Activated B cell treated with CpG ODN at 0.5 μM for 24 hours (primary cell): ENCODE measurements around the gene NCS1. TPM values are rescaled to one million over a fixed set of nuclear protein-coding genes. Genes with fewer than 3 reads are reported as not detected.

Source experiments
- ATAC-seq: fragments of 200-7000 bp; cut with Tn5 transposase; one replicate; pipeline ENCODE4 v1.10.0; 2021; ENCODE audit warnings: low read depth, mild to moderate bottlenecking, moderate library complexity
- CTCF ChIA-PET: fragments of 350-600 bp; sonication (Branson Sonifier 250); formaldehyde crosslinking; loops from one replicate; lab custom pipeline; 2021; ENCODE audit warnings: antibody characterized with exemption; lab: Charles Lee
- POLR2A ChIA-PET: fragments of 350-600 bp; sonication (Branson Sonifier 250); formaldehyde crosslinking; loops from one replicate; lab custom pipeline; 2021; ENCODE audit warnings: antibody characterized with exemption; lab: Charles Lee
- DNase-seq: peaks from one replicate; pipeline ENCODE4 v3.0.0; 2022
- H3K27ac Mint-ChIP-seq: one replicate; pipeline ENCODE4 v1.8.0; 2020; ENCODE audit warnings: mixed read lengths
- H3K27me3 Mint-ChIP-seq: one replicate; pipeline ENCODE4 v1.8.0; 2021; ENCODE audit warnings: mixed read lengths
- H3K36me3 Mint-ChIP-seq: one replicate; pipeline ENCODE4 v1.8.0; 2021; ENCODE audit warnings: low read depth, mixed read lengths
- H3K4me1 Mint-ChIP-seq: one replicate; pipeline ENCODE4 v1.8.0; 2021; ENCODE audit warnings: mixed read lengths
- H3K4me3 Mint-ChIP-seq: one replicate; pipeline ENCODE4 v1.8.0; 2020; ENCODE audit warnings: mild to moderate bottlenecking, mixed read lengths
- H3K9me3 Mint-ChIP-seq: one replicate; pipeline ENCODE4 v1.8.0; 2020; ENCODE audit warnings: mixed read lengths
- intact Hi-C: fragments of 100-400 bp; cut with micrococcal nuclease; formaldehyde crosslinking; loops from one replicate; pipeline ENCODE4 v1.15.1; 2024
- total RNA-seq: library from RNA; stranded (reverse); gene quantifications from 2 replicates; pipeline ENCODE4 v1.2.3, GENCODE V29; 2022
- TF ChIP-seq, protein P1 (sequence below): fragments of 200-600 bp; IDR thresholded peaks from one replicate; pipeline ENCODE4 v1.8.0; 2022; ENCODE audit warnings: antibody characterized with exemption, mild to moderate bottlenecking

The NCS1 gene
- total RNA-seq, 1 donor from 2014 or later, result 0.24 TPM

DNA sequence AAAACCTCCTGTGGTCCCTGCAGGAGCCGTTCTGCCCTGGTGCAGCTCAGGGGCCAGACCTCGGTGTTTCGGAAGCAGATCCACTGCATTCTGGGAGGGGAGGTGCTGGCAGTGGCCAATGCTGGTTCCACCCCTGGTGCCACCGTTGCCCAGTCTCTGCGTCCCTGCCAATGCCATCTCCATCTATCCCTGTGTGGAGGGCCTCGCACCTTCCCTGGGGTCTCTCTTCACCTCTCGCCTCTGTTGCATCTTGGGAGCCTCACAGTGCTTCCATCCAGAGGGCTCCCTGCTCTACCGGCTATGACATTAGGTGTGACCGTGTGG, 15.3 kb downstream of the NCS1 start:
- ChIA-PET CTCF (no interaction called here), POLR2A (no interaction called here)
- intact Hi-C loops, result no loop called here
- H3K27ac Mint-ChIP-seq, result no peak overlapping the region
- TF ChIP-seq, protein P1, sequence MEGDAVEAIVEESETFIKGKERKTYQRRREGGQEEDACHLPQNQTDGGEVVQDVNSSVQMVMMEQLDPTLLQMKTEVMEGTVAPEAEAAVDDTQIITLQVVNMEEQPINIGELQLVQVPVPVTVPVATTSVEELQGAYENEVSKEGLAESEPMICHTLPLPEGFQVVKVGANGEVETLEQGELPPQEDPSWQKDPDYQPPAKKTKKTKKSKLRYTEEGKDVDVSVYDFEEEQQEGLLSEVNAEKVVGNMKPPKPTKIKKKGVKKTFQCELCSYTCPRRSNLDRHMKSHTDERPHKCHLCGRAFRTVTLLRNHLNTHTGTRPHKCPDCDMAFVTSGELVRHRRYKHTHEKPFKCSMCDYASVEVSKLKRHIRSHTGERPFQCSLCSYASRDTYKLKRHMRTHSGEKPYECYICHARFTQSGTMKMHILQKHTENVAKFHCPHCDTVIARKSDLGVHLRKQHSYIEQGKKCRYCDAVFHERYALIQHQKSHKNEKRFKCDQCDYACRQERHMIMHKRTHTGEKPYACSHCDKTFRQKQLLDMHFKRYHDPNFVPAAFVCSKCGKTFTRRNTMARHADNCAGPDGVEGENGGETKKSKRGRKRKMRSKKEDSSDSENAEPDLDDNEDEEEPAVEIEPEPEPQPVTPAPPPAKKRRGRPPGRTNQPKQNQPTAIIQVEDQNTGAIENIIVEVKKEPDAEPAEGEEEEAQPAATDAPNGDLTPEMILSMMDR, result no peak
- H3K9me3 Mint-ChIP-seq, result no peaks in the 10 kb centered on the region
- peaks cover 13% of the 10 kb centered on the region for H3K27me3 Mint-ChIP-seq
- H3K4me1 Mint-ChIP-seq, result no peaks in the 10 kb centered on the region
- ATAC-seq (no peak), DNase-seq (no peak)
- no peaks in the 10 kb centered on the region for H3K36me3 Mint-ChIP-seq
- H3K4me3 Mint-ChIP-seq, result no peak overlapping the region

DNA sequence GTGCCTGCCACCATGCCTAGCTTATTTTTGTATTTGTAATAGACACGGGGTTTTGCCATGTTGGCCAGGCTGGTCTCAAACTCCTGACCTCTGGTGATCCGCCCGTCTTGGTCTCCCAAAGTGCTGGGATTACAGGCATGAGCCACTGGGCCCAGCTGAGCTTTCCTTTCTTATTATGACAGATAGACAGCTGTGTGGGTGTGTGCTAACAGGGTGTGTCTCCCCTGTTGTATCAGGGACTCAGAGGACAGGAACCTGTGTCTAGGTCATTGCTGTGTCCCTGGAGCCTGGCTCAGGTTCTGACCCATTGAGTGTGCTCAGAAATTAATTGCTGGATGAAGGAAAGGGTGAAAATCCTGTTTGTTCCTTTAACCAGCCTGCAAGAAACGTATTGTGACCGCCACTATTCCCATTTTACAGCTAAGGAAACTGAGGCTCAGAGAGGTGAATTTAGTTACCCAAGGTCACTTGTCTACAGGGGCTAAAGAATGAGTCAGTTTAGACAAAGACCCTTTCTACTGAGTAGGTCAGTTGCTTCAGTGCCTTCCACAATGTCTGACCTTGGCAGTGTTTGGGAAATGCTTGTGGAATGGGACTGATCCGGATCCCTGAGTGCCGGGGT, 16.8 kb downstream of the NCS1 start:
- Mint-ChIP-seq H3K4me1 (no peaks in the 10 kb centered on the region), H3K36me3 (no peaks in the 10 kb centered on the region), H3K9me3 (no peaks in the 10 kb centered on the region), H3K27me3 (peaks cover 22% of the 10 kb centered on the region), H3K4me3 (no peak overlapping the region), H3K27ac (no peak overlapping the region)
- TF ChIP-seq, protein P1, result no peak
- ChIA-PET POLR2A (no interaction called here), CTCF (no interaction called here)
- DNase-seq (no peak), ATAC-seq (no peak)
- intact Hi-C loops, result no loop called here

DNA sequence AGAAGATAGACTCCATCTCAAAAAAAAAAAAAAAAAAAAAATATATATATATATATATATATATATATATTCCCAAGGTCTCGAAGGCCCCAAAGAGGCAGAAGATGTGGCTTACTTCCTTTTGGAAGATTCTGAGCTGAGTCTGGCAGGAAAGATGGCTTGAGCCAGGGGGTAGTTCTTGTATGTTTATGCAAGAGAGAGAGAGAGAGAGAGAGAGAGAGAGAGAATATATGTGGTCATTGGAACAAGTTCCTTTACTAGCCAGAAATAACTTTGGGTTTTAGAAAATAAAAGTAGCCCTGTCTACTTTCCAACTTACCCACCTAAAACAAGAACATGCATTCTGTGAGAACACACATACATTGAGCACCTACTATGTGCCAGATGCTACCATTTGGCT, 17.6 kb downstream of the NCS1 start:
- intact Hi-C loops, result no loop called here
- ChIA-PET CTCF (no interaction called here), POLR2A (no interaction called here)
- no peak overlapping the region for H3K4me3 Mint-ChIP-seq
- TF ChIP-seq, protein P1, result no peak
- DNase-seq (no peak), ATAC-seq (no peak)
- no peaks in the 10 kb centered on the region for H3K36me3 Mint-ChIP-seq
- no peaks in the 10 kb centered on the region for H3K9me3 Mint-ChIP-seq
- H3K4me1 Mint-ChIP-seq, result no peaks in the 10 kb centered on the region
- H3K27ac Mint-ChIP-seq, result no peak overlapping the region
- H3K27me3 Mint-ChIP-seq, result peaks cover 30% of the 10 kb centered on the region

DNA sequence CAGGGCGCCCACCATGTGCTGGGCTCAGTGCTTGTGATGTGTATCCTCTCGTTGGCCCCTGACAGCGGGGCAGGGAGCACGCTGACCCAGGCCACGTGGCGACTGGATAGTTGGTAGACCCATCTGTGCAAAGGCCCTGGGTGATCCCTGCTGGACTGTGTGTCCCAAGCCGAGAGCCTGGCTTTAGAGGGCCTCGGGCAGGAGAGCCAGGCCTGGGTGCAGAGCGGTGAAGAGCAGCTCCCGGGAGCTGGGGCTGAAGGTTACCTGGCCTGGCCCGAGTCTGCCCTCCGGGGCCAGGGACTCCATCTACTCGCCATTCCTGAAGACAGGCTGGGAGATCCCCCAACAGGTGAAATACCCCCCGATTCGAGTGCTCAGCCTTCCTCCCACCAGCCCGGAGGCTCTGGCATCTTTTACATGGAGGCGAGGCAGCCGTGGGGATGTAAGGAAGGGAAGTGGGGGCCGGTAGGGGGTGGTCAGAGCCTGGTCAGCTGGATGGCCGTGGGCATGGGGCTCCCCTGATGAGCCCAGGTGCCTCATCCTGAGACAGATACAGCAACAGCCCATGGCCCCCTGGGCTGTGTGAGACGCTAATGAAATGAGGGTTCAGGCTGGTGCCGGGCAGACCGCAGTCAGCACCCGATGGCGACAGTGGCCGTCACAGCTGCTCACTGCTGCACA, 19.0 kb downstream of the NCS1 start:
- H3K9me3 Mint-ChIP-seq, result no peaks in the 10 kb centered on the region
- no peaks in the 10 kb centered on the region for H3K4me1 Mint-ChIP-seq
- intact Hi-C loops, result no loop called here
- H3K36me3 Mint-ChIP-seq, result no peaks in the 10 kb centered on the region
- H3K27ac Mint-ChIP-seq, result no peak overlapping the region
- DNase-seq (no peak), ATAC-seq (no peak)
- no peak overlapping the region for H3K4me3 Mint-ChIP-seq
- POLR2A ChIA-PET, result no interaction called here
- TF ChIP-seq, protein P1, result no peak
- peaks cover 30% of the 10 kb centered on the region for H3K27me3 Mint-ChIP-seq
- CTCF ChIA-PET, result no interaction called here

DNA sequence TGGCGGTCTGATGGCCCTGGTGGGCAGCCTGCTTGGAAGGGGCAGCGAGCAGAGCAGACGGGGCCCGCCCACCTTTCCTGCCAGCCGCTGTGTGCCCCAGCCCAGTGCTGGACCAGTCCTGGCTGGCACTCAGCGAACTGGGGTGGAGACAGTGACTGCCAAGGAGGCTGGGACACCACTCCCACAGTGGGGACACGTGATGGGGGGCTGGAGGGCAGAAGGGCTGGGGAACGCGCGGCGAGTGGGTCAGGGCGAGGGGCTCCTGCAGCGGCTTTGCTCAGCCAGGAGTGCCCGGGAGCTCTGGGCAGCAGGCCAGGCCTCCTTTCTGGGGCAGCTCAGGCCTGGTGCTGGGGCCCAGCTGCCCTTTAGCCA, 19.5 kb downstream of the NCS1 start:
- no peaks in the 10 kb centered on the region for H3K36me3 Mint-ChIP-seq
- ATAC-seq, result no peak
- POLR2A ChIA-PET, result no interaction called here

More for the DNA sequence above, 19.5 kb downstream of the NCS1 start:
- TF ChIP-seq, protein P1, result no peak
- DNase-seq, result no peak
- CTCF ChIA-PET, result no interaction called here
- Mint-ChIP-seq H3K4me1 (no peaks in the 10 kb centered on the region), H3K27ac (no peak overlapping the region), H3K9me3 (no peaks in the 10 kb centered on the region), H3K27me3 (peaks cover 27% of the 10 kb centered on the region), H3K4me3 (no peak overlapping the region)
- intact Hi-C loops, result no loop called here
